HG03060 (cell line): ENCODE results near the gene GZMM.

ENCODE experiments used
- ATAC-seq: cut with Tn5 transposase; IDR thresholded peaks from one replicate; pipeline ENCODE4 v1.9.1; 2021; ENCODE audit warnings: low read depth, moderate number of reproducible peaks; ENCODE audit not compliant: unreplicated experiment

Gene GZMM

GRCh38 chr19:533364-534058, 10.3 kb upstream of the GZMM start:
- no peak for ATAC-seq

- no peak for ATAC-seq
Observed at GRCh38 chr19:534088-534487, 9.8 kb upstream of the GZMM start.

- ATAC-seq = no peak
Observed at GRCh38 chr19:535017-535835, 8.6 kb upstream of the GZMM start.

DNA sequence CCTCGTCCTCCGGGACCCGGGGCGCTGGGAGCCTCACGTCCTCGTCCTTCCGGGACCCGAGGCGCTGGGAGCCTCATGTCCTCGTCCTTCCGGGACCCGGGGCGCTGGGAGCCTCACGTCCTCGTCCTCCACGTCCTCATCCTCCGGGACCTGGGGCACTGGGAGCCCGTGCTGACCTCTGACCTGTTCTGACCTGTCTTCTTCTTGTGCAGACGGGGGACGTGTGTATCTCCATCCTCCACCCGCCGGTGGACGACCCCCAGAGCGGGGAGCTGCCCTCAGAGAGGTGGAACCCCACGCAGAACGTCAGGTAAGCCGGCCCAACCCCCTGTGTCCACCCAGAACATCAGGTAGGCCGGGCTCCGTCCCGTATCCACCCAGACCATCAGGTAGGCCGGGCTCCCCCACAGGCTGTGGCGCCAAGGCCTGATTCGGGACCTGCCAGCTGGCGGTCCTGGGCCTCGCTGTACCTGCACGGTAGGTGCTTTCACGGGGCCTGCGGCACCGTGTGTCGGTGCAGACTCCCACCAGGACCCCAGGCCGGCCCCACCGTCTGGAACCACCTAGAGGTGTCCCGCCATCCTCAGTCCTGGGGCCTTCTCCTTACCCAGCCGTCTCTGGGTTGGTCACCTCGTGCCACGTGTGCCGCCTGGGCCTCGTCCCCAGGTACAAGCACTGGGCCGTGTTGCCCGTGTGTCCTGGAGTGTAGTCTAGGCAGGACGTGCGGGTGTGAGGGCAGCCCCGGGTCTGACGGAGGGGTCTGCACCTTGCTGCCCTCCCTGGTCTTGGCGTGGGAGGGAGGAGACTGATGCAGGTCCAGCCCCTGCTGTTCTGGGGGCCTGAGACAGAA, 7.6 kb upstream of the GZMM start:
- no peak for ATAC-seq

DNA sequence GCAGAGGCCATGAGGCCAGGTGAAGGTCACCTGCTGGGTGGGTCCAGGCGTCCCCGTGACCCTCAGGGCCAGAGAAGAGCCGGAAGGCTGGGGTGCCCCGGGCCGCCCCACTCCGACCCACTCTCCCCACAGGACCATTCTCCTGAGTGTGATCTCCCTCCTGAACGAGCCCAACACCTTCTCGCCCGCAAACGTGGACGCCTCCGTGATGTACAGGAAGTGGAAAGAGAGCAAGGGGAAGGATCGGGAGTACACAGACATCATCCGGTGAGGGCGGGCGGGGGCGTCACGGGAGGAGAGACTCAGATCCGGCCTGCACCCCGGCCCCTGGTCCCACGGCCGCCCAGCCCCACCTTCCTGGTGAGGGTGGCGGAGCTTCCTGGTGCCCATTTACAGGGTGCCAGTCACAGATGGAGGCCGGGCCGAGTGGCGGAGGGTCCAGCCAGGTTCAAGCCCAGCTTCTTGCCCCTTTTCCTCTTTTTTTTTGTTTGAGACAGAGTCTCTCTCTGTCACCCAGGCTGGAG, 6.9 kb upstream of the GZMM start:
- ATAC-seq = no peak

GRCh38 chr19:538641-539428, 5.0 kb upstream of the GZMM start:
- ATAC-seq = no peak

DNA sequence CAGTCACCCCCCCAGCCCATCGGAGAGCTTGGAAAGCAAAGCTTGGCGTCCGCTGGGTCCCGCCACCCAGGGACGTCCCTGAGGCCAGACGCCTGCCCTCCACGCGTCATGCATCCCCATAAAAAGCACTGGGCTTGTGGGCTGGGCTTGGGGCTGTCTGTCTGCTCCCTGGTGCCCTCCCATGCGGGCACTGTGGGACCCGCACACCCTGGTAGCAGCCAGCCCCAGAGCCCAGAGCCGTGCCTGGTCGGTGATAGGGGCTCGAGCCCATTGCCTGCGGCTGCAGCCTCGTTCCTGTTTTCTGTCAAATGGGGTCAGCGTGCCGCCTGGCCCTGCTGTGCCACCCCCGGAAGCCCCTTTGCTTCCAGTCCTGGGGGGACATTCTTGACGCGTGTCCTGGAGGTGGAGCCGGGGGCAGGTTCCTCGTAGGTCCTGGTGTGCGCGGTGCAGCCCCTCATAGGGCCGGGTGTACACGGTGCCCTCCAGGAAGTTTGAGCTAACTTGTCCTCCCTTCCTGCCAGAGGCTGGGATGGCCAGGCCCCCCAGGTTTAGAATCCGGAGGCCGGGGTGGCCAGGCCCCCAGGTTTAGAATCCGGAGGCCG, 4.3 kb upstream of the GZMM start:
- no peak for ATAC-seq

- no peak for ATAC-seq
Observed at GRCh38 chr19:540867-541637, 2.8 kb upstream of the GZMM start.

DNA sequence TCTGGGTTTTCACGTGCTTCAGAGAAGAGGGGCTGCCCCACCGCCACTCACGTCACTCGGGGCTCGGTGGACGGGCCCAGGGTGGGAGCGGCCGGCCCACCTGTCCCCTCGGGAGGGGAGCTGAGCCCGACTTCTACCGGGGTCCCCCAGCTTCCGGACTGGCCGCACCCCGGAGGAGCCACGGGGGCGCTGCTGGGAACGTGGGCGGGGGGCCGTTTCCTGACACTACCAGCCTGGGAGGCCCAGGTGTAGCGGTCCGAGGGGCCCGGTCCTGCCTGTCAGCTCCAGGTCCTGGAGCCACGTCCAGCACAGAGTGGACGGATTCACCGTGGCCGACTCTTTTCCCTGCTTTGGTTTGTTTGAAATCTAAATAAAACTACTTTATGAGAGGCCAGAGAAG, 2.2 kb upstream of the GZMM start:
- ATAC-seq = no peak

GRCh38 chr19:542173-542866, 1.5 kb upstream of the GZMM start:
- ATAC-seq = no peak

DNA sequence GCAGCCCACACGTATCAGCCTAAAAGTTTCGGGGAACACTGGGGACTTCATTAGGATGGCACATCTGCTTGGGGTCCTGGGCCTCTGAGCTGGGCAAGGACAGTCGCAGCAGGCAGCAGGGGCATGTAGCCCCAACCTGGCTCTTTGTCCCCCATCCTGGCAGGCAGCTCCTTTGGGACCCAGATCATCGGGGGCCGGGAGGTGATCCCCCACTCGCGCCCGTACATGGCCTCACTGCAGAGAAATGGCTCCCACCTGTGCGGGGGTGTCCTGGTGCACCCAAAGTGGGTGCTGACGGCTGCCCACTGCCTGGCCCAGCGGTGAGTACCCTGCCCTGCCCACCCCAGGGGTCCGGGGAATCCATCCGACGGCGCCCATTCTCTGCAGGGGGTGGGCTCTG, 3.3 kb downstream of the GZMM start:
- ATAC-seq = no peak

- no peak for ATAC-seq
Observed at GRCh38 chr19:547836-548720, 4.2 kb downstream of the GZMM start.

DNA sequence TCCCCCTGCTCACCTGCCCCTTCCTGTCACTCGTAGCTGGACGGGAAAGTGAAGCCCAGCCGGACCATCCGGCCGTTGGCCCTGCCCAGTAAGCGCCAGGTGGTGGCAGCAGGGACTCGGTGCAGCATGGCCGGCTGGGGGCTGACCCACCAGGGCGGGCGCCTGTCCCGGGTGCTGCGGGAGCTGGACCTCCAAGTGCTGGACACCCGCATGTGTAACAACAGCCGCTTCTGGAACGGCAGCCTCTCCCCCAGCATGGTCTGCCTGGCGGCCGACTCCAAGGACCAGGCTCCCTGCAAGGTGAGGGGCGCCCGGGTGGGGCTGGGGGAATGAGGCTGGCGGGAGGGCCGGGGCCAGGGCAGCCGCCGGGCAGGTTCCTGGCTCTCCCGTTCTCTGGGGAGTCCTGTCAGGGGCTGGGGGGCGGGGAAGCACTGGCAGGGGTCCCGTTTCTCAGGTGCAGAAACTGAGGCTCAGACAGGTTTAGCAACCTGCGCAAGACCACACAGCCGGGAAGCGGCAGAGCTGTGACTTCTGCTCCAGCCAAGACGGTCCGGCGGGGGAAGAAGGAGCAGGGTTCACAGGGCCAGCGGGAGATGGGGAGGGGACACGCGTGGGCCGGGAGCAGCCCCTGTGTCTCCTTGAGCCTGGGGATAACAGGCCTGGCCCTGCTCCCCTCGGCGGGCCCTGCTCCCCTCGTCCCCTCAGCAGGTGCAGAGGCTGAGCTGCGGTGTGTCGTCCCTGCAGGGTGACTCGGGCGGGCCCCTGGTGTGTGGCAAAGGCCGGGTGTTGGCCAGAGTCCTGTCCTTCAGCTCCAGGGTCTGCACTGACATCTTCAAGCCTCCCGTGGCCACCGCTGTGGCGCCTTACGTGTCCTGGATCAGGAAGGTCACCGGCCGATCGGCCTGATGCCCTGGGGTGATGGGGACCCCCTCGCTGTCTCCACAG, 5.3 kb downstream of the GZMM start:
- ATAC-seq = no peak

DNA sequence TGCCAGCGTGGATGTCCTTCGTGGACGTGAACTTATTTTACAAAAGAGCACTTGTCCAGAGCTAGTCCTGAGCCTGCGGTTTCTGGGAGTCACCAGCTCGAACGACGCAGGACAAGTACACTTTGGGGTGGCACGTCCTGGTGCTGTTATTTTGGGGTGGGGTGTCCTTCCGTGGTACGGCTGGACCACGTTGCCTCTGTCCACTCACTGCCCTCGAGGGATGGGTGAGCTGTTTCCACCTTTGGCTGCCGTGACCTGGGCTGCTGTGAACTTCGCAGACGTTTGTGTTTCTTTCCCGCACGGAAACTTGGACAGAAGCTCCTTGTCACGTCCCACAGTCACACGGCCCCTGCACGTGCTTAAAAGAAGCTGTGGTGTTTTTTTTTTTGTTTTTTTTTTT, 11.0 kb downstream of the GZMM start:
- no peak for ATAC-seq

GRCh38 chr19:555474-555808, 11.6 kb downstream of the GZMM start:
- ATAC-seq = no peak

GRCh38 chr19:556611-557382, 12.9 kb downstream of the GZMM start:
- ATAC-seq = no peak
